SU-DHL-6 (cell line): ENCODE results near the gene NLN.
"Not testable (repeated sequence)": the region's sequence is repeated elsewhere in the genome, so short reads cannot be mapped to it uniquely, and the experiment has no call there.

Experiments used
- H2AFZ ChIP-seq: fragments of 200-600 bp; sonication (generic); 2 replicates; pipeline ENCODE4 v1.6.1; 2014; ENCODE audit warnings: low read depth, mild to moderate bottlenecking, moderate library complexity, mixed read lengths, antibody characterized with exemption, low read length; ENCODE audit not compliant: severe bottlenecking
- H3F3A ChIP-seq: fragments of 200-600 bp; shearing (Covaris generic); 2 replicates; pipeline ENCODE4 v1.6.0; 2016; ENCODE audit warnings: antibody characterized with exemption, mild to moderate bottlenecking; ENCODE audit not compliant: insufficient read depth
- H3K27ac ChIP-seq: fragments of 200-600 bp; sonication (generic); 2 replicates; pipeline ENCODE4 v1.5.1; 2016; ENCODE audit warnings: low read depth, mild to moderate bottlenecking, low read length, moderate library complexity, mixed read lengths
- H3K27me3 ChIP-seq: fragments of 200-600 bp; sonication (generic), shearing (Covaris generic); 2 replicates; pipeline ENCODE4 v1.6.0; 2014; ENCODE audit warnings: mild to moderate bottlenecking, low read length
- H3K36me3 ChIP-seq: fragments of 200-600 bp; sonication (generic); 2 replicates; pipeline ENCODE4 v1.6.1; 2014; ENCODE audit warnings: mild to moderate bottlenecking, low read length, mixed read lengths
- H3K4me2 ChIP-seq: fragments of 300-600, 200-600 bp; shearing (Covaris generic), sonication (generic); 2 replicates; pipeline ENCODE4 v1.6.0; 2014; ENCODE audit warnings: low read length, low read depth, mild to moderate bottlenecking; ENCODE audit not compliant: poor library complexity, severe bottlenecking
- H3K4me3 ChIP-seq: fragments of 200-600 bp; sonication (generic); 2 replicates; pipeline ENCODE4 v1.5.1; 2014; ENCODE audit warnings: antibody characterized with exemption, low read length, mild to moderate bottlenecking, mixed read lengths; ENCODE audit not compliant: insufficient read depth, poor library complexity, severe bottlenecking
- H3K79me2 ChIP-seq: fragments of 200-600 bp; sonication (generic); 2 replicates; pipeline ENCODE4 v1.6.1; 2014; ENCODE audit warnings: mild to moderate bottlenecking, low read length, moderate library complexity; ENCODE audit not compliant: insufficient read depth
- H3K9ac ChIP-seq: fragments of 200-600 bp; sonication (generic); 2 replicates; pipeline ENCODE4 v1.7.0; 2014; ENCODE audit warnings: mild to moderate bottlenecking, low read length
- H3K9me2 ChIP-seq: fragments of 200-600 bp; sonication (generic); replicated peaks from 2 replicates; pipeline ENCODE4 v1.6.1; 2014; ENCODE audit warnings: low read length; ENCODE audit not compliant: insufficient read depth
- H3K9me3 ChIP-seq: fragments of 200-600 bp; sonication (generic); 2 replicates; pipeline ENCODE4 v1.6.1; 2014; ENCODE audit warnings: low read length, mixed read lengths; ENCODE audit not compliant: insufficient read depth
- H4K20me1 ChIP-seq: fragments of 200-600 bp; sonication (generic); 2 replicates; pipeline ENCODE4 v1.6.1; 2014; ENCODE audit warnings: low read depth, mild to moderate bottlenecking, antibody characterized with exemption, low read length, moderate library complexity, mixed read lengths
- EZH2phosphoT487 ChIP-seq: fragments of 200-600 bp; sonication (generic), shearing (Covaris generic); conservative IDR thresholded peaks from 2 replicates; pipeline ENCODE4 v1.6.1; 2018; ENCODE audit warnings: mild to moderate bottlenecking, antibody characterized with exemption, low read length, moderate library complexity, mixed read lengths
- TF ChIP-seq, protein P1 (sequence below): fragments of 200-600 bp; sonication (generic); IDR thresholded peaks from one replicate; pipeline ENCODE4 v1.5.1; 2017; ENCODE audit warnings: antibody characterized with exemption, mild to moderate bottlenecking, low read length, moderate library complexity; ENCODE audit not compliant: insufficient read depth, poor library complexity, severe bottlenecking

Gene NLN

GRCh38 chr5:65835191-65835590 is 113.2 kb downstream of the NLN start:
- no peaks in the 10 kb centered on the region for H3F3A ChIP-seq
- no peaks in the 10 kb centered on the region for H3K9me2 ChIP-seq
- H3K9ac ChIP-seq = no peak overlapping the region
- H2AFZ ChIP-seq = no peak overlapping the region
- no peaks in the 10 kb centered on the region for H4K20me1 ChIP-seq
- no peak overlapping the region for H3K4me3 ChIP-seq
- no peaks in the 10 kb centered on the region for H3K9me3 ChIP-seq
- H3K27ac ChIP-seq = no peak overlapping the region
- TF ChIP-seq, protein P1, sequence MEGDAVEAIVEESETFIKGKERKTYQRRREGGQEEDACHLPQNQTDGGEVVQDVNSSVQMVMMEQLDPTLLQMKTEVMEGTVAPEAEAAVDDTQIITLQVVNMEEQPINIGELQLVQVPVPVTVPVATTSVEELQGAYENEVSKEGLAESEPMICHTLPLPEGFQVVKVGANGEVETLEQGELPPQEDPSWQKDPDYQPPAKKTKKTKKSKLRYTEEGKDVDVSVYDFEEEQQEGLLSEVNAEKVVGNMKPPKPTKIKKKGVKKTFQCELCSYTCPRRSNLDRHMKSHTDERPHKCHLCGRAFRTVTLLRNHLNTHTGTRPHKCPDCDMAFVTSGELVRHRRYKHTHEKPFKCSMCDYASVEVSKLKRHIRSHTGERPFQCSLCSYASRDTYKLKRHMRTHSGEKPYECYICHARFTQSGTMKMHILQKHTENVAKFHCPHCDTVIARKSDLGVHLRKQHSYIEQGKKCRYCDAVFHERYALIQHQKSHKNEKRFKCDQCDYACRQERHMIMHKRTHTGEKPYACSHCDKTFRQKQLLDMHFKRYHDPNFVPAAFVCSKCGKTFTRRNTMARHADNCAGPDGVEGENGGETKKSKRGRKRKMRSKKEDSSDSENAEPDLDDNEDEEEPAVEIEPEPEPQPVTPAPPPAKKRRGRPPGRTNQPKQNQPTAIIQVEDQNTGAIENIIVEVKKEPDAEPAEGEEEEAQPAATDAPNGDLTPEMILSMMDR = no peak
- no peak for TF ChIP-seq EZH2phosphoT487
- H3K79me2 ChIP-seq = no peaks in the 10 kb centered on the region
- H3K27me3 ChIP-seq = no peaks in the 10 kb centered on the region
- no peak overlapping the region for H3K4me2 ChIP-seq
- no peaks in the 10 kb centered on the region for H3K36me3 ChIP-seq

- Histone ChIP-seq H2AFZ (no peak overlapping the region), H3K79me2 (no peaks in the 10 kb centered on the region), H3K9me3 (no peaks in the 10 kb centered on the region), H3K27me3 (no peaks in the 10 kb centered on the region), H3K4me3 (no peak overlapping the region), H3K9me2 (no peaks in the 10 kb centered on the region), H3K9ac (no peak overlapping the region), H4K20me1 (no peaks in the 10 kb centered on the region), H3K36me3 (no peaks in the 10 kb centered on the region), H3K4me2 (no peak overlapping the region), H3K27ac (no peak overlapping the region), H3F3A (no peaks in the 10 kb centered on the region)
- TF ChIP-seq EZH2phosphoT487 = no peak
- TF ChIP-seq, protein P1 = no peak
Observed at GRCh38 chr5:65837139-65837538, 115.1 kb downstream of the NLN start.

DNA sequence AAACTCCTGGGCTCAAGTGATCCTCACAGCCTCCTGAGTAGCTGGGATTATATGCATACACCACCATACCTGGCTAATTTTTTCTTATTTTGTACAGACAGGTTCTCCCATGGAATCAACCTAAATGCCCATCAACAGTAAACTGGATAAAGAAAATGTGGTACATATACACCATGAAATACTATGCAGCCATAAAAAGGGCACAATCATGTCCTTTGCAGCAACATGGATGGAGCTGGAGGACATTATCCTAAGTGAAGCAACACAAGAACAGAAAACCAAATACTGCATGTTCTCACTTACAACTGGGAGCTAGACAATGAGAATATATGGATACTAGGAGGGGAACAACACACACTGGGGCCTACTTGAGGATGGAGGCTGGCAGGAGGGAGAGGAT is 117.2 kb downstream of the NLN start:
- H3K79me2 ChIP-seq, H3K9me3 ChIP-seq, H3K36me3 ChIP-seq, H3K27ac ChIP-seq, H3K4me3 ChIP-seq, H2AFZ ChIP-seq, H4K20me1 ChIP-seq, H3K9me2 ChIP-seq, H3K27me3 ChIP-seq, H3F3A ChIP-seq, H3K4me2 ChIP-seq, H3K9ac ChIP-seq: not testable (repeated sequence)

- H3K27ac ChIP-seq = no peak overlapping the region
- no peak overlapping the region for H3K4me2 ChIP-seq
Observed at GRCh38 chr5:65840071-65840470, 118.1 kb downstream of the NLN start.

DNA sequence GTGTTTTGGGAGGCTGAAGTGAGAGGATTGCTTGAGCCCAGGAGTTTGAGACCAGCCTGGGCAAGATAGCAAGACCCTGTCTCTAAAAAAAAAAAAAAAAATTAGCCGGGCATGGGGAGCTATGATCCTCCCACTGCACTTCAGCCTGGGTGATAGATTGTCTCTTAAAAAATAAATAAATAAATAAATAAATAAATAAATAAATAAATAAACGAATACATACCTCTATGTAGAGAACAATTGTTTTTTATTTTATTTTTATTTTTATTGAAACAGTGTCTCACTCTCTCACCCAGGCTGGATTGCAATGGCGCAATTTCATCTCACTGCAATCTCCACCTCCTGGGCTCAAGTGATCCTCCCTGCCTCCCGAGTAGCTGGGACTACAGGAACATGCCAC is 122.8 kb downstream of the NLN start:
- H3K27ac ChIP-seq, H3K36me3 ChIP-seq, H3K79me2 ChIP-seq, H3K4me3 ChIP-seq, H3K9ac ChIP-seq, H3K9me3 ChIP-seq, H3F3A ChIP-seq, H4K20me1 ChIP-seq, H2AFZ ChIP-seq, H3K27me3 ChIP-seq, H3K4me2 ChIP-seq, H3K9me2 ChIP-seq: not testable (repeated sequence)

More at GRCh38 chr5:65840071-65840470, 118.1 kb downstream of the NLN start:
- no peaks in the 10 kb centered on the region for H3K27me3 ChIP-seq
- no peaks in the 10 kb centered on the region for H3K79me2 ChIP-seq
- H3K9me3 ChIP-seq = no peaks in the 10 kb centered on the region
- no peak overlapping the region for H3K4me3 ChIP-seq
- TF ChIP-seq, protein P1 = no peak
- TF ChIP-seq EZH2phosphoT487 = no peak
- no peaks in the 10 kb centered on the region for H3K9me2 ChIP-seq
- no peaks in the 10 kb centered on the region for H3F3A ChIP-seq
- H2AFZ ChIP-seq = no peak overlapping the region
- no peaks in the 10 kb centered on the region for H3K36me3 ChIP-seq
- no peaks in the 10 kb centered on the region for H4K20me1 ChIP-seq
- H3K9ac ChIP-seq = no peak overlapping the region
